NCI-H2107 (cell line): ENCODE data around the gene NACAD.

Experiments used
- DNase-seq: peaks from one replicate; lab custom pipeline; 2025; lab: John Stamatoyannopoulos, UW

Gene NACAD, protein sequence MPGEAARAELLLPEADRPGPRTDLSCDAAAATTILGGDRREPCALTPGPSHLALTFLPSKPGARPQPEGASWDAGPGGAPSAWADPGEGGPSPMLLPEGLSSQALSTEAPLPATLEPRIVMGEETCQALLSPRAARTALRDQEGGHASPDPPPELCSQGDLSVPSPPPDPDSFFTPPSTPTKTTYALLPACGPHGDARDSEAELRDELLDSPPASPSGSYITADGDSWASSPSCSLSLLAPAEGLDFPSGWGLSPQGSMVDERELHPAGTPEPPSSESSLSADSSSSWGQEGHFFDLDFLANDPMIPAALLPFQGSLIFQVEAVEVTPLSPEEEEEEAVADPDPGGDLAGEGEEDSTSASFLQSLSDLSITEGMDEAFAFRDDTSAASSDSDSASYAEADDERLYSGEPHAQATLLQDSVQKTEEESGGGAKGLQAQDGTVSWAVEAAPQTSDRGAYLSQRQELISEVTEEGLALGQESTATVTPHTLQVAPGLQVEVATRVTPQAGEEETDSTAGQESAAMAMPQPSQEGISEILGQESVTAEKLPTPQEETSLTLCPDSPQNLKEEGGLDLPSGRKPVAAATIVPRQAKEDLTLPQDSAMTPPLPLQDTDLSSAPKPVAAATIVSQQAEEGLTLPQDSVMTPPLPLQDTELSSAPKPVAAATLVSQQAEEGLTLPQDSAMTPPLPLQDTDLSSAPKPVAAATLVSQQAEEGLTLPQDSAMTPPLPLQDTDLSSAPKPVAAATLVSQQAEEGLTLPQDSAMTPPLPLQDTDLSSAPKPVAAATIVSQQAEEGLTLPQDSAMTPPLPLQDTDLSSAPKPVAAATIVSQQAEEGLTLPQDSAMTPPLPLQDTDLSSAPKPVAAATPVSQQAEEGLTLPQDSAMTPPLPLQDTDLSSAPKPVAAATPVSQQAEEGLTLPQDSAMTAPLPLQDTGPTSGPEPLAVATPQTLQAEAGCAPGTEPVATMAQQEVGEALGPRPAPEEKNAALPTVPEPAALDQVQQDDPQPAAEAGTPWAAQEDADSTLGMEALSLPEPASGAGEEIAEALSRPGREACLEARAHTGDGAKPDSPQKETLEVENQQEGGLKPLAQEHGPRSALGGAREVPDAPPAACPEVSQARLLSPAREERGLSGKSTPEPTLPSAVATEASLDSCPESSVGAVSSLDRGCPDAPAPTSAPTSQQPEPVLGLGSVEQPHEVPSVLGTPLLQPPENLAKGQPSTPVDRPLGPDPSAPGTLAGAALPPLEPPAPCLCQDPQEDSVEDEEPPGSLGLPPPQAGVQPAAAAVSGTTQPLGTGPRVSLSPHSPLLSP (N-terminal part only)

DNA sequence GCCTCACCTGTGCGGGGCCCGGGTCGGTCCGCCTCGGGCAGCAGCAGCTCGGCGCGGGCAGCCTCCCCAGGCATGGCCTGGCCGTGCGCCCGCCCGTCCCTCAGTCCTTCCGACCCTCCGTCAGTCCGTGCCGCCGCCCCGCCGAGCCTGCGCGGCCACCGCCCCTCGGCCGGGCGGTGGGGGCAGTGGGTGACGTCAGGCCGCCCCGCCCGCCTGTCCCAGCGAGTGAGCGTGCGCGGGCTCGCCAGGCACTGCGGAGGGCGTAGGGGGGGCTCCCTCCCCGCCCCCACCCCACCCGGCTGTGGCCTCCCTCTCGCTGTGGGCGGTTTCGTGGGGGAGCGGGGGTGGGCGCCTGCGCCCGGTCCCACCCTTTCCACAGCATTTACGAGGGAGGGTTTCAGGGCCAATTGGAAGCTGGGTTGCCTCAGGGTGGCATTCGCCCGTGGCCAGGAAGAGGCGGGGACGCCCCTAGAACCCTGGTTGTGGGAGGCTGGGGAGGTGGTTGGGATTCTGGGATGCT lies at the start of gene NACAD:
TSS of gene NACAD (minus strand) at position 149 of the 520 bp plus-strand sequence. CDS start at position 74, 75 bp downstream.
- DNase-seq, result no peak

- peak; percentile 42 for DNase-seq
These were observed 47.6 kb upstream of the NACAD start for GRCh38 chr7:45136106-45137060.

- no peak for DNase-seq
These were observed 45.1 kb upstream of the NACAD start for GRCh38 chr7:45133877-45134276.

DNA sequence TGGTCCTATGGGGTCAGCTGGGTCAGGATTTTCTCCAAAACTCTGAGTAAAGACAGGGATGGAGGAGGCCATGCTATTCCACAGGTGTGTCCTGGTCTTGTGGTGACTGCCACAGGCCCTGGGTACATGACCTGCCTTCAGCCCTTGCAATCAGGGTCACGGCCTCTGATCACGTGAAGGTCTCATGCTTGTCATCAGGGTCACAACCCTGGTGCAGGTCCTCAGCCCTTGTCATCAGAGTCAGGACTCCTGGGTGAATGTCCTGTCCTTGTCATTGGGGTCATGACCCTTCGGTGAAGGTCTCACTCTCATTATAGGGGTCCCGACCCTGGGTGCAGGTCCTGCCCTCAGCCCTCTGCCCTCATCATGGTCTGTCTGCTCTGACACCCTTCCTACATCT lies 44.6 kb upstream of the NACAD start:
- DNase-seq, result no peak

GRCh38 chr7:45132708-45133320 lies 44.0 kb upstream of the NACAD start:
- DNase-seq, result no peak

DNA sequence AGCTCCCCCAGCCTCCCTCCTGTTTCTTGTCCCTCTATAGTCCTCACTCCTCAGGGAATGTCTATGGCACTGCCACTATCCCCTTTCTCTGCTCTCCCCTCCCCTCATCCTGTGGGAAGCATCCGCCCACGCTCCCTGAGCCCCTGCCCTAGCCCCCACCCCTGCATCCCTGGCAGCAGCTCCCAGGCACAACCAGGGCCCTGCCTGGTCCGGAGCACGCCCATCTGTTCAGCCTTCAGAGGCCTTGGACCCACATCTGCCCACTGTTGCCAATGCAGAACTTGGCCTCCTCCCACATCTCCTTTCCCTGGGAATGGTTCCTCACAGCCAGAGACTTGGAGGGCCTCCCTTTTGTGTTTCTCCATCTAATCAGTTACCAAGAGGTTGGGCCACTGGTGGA lies 43.1 kb upstream of the NACAD start:
- DNase-seq, result no peak

DNA sequence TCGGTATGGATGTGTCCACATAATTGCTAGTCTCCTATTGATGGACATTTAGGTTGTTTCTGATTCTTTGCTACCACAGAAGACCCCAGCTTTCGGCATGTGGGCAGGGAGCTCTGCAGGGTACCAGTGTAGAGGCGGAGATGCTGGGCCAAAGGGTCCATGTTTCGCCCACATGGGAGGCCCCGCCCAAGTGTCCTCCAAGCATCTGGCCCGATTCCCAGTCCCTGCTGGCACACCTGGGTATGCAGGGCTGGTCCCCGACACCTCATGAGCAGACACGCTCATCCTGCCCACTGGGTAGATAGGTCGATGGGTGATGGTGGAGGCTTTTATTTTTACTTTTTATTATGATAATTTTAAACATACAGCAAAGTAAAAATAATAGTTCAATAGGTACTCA lies 42.1 kb upstream of the NACAD start:
- no peak for DNase-seq

DNA sequence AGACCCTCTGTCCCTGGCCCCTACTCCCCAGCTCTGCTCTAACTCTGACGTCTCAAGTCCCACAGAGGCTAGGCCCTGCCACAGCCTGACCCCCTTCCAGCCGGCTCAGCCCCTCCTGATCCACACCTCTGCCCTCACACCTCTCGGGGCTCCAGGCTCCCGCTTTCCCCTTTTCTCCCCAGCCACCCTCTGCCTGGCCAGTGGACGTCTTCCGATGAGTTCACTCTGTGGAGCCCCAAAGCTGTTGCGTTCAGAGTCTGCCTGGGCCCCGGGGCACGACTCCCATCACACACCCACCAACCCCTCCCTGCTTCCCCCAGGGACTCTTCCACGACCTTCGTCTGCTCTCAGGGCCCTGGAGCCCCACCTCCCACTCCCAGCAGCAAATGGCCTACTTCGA lies 41.1 kb upstream of the NACAD start:
- DNase-seq, result no peak

DNA sequence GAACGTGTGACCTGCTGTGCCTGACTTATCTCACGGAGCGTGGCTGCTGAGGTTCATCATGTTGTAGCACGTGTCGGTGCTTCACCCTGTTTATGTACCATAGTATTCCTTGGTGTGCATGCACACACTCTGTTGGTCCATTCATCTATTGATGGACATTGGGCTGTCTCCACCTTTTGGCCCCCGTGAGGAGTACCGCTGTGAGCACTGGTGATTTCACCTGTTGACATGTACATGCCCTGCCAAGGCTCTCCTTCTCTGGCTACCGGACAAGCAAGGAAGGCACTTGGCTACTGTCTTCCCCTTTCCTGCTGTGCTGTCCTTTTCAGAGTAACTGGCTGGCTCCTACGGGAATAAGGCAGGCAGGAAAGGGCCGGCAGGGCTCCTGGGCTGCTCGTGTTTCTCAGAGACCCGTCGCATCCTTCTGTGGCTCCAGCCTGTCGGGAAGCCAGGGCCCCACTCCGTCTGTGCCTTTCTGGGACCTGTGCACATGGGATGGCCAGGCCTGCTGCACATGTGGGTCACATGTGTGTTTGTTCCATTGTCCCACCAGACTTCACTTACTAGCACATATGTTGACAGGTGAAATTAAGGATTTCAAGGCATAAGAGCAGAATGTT lies 40.5 kb upstream of the NACAD start:
- no peak for DNase-seq

DNA sequence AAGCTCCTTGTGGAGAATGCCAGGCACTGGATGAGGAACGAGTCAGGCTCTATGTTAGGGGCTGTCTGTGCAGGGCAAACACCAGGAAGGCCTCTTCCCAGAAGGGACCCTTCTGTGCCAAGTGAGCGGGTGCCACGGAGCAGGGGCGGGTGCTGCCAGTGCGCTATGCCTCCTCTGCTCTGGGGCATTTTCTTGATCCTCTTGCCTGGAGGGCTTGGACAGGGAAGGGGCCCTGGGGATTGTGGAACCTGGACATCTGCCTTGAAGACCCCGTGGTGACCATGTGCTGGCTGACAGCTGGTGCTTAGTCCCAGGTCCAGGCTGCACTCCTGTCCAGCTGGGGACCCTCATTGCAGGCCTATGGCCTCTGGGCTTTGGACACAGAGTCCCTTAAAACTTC lies 38.2 kb upstream of the NACAD start:
- DNase-seq, result no peak

GRCh38 chr7:45126201-45126600 lies 37.4 kb upstream of the NACAD start:
- no peak for DNase-seq

GRCh38 chr7:45125193-45125904 lies 36.6 kb upstream of the NACAD start:
- DNase-seq, result no peak

DNA sequence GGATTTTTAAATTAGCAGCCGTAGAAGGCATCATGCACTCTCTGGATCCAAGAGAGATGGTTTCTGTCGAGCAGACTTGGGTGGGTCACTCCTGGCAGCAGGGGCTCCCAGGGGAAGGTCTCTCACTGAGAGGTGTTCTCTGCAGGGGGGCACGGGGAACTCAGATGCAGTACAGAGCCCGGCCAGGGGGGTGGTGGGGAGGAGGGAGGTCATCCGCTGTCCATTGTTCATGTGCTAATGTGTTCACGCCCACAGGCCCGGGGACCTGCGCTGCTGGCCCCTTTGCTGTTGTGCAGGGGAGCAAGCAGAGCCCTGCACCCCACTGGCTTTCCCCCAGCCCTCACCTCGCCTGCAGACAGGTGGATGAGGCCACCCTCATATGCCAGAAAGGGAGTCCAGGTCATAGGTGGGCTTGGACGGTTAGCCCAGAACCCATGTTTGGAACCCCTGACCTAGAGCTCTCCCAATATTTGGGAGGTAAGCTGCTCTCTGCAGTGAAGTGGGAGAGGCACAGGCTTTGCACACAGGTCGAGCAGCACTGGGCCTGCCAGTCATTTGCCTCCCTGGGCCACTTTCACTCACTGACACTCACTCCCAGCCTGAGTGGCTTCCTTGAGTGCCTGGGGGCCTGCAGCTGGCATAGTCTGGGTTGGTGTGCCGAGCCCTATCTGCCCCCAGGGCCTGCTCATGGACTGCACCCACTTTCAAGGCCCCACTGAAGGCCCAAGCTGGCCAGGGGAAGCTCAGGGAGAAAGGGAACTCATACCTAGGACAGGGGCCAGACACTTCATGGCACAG lies 35.3 kb upstream of the NACAD start:
- no peak for DNase-seq

GRCh38 chr7:45122975-45123860 lies 34.4 kb upstream of the NACAD start:
- DNase-seq, result no peak

GRCh38 chr7:45119550-45119949 lies 30.8 kb upstream of the NACAD start:
- no peak for DNase-seq

- no peak for DNase-seq
These were observed 30.1 kb upstream of the NACAD start for GRCh38 chr7:45118889-45119331.

- no peak for DNase-seq
These were observed 29.5 kb upstream of the NACAD start for GRCh38 chr7:45118292-45118691.
